CD14-positive monocyte (primary cell): ENCODE measurements around the gene ERFE. TPM values are rescaled to one million over a fixed set of nuclear protein-coding genes. Genes with fewer than 3 reads are reported as not detected.

Source experiments
- DNase-seq, 3 donors: peaks; one replicate each; pipeline ENCODE4 v3.0.0-alpha.2; 2011 to 2022
- H2AFZ ChIP-seq: 2 replicates; pipeline ENCODE4 v1.6.0; 2012; ENCODE audit warnings: mild to moderate bottlenecking, low read depth, low read length, inconsistent platforms; ENCODE audit not compliant: insufficient read depth, poor library complexity, severe bottlenecking
- H3K27ac ChIP-seq, 2 donors: 1 replicate in 1 of 2; 2 replicates in 1 of 2; pipeline ENCODE4 v1.5.1; 2012 to 2013; ENCODE audit warnings: low read length in 2 of 2, control low read depth in 1 of 2, inconsistent platforms in 1 of 2, low read depth in 1 of 2, mild to moderate bottlenecking in 1 of 2
- H3K27me3 ChIP-seq, 2 donors: one replicate each; pipeline versions ENCODE4 v1.6.0 to v1.6.1; 2011 to 2013; ENCODE audit warnings: low read length in 2 of 2; ENCODE audit not compliant: control insufficient read depth in 2 of 2, insufficient read depth in 2 of 2
- H3K36me3 ChIP-seq, 2 donors: replicated peaks in 1 of 2; 1 replicate in 1 of 2; 2 replicates in 1 of 2; pipeline versions ENCODE4 v1.5.1 to v1.6.1; 2012 to 2013; ENCODE audit warnings: low read length in 2 of 2, control low read depth in 1 of 2, inconsistent platforms in 1 of 2, mild to moderate bottlenecking in 1 of 2; ENCODE audit not compliant: insufficient read depth in 2 of 2, control insufficient read depth in 1 of 2
- H3K4me1 ChIP-seq, 2 donors: 1 replicate in 1 of 2; 2 replicates in 1 of 2; pipeline versions ENCODE4 v1.5.1 to v1.6.1; 2012 to 2013; ENCODE audit warnings: low read length in 2 of 2, control low read depth in 1 of 2, inconsistent platforms in 1 of 2, mild to moderate bottlenecking in 1 of 2, moderate library complexity in 1 of 2; ENCODE audit not compliant: insufficient read depth in 2 of 2, control insufficient read depth in 1 of 2
- H3K4me2 ChIP-seq: replicated peaks from 2 replicates; pipeline ENCODE3; 2012; ENCODE audit warnings: low read length, moderate library complexity, mild to moderate bottlenecking; ENCODE audit not compliant: poor library complexity, severe bottlenecking; ENCODE audit errors: extremely low read depth
- H3K4me3 ChIP-seq, 3 experiments: fragments of 200-600 bp in 1 of 3; sonication (generic) in 1 of 3; replicated peaks in 1 of 3; 1 replicate in 2 of 3; 2 replicates in 1 of 3; pipeline ENCODE4 v1.5.1; 2011 to 2013; ENCODE audit warnings: low read length in 3 of 3, mild to moderate bottlenecking in 3 of 3, control low read depth in 2 of 3, low read depth in 2 of 3, inconsistent platforms in 1 of 3, moderate library complexity in 1 of 3
- H3K79me2 ChIP-seq: 2 replicates; pipeline ENCODE4 v1.6.0; 2012; ENCODE audit warnings: mild to moderate bottlenecking, control low read depth, inconsistent platforms, low read length, moderate library complexity; ENCODE audit not compliant: insufficient read depth
- H3K9ac ChIP-seq: 2 replicates; pipeline ENCODE4 v1.6.0; 2017; ENCODE audit warnings: low read length, mild to moderate bottlenecking; ENCODE audit not compliant: insufficient read depth, poor library complexity, severe bottlenecking
- H3K9me3 ChIP-seq, 2 donors: replicated peaks in 1 of 2; 1 replicate in 1 of 2; 2 replicates in 1 of 2; pipeline versions ENCODE4 v1.5.1 to v1.6.1; 2012 to 2013; ENCODE audit warnings: low read length in 2 of 2, control low read depth in 1 of 2; ENCODE audit not compliant: control insufficient read depth in 1 of 2, insufficient read depth in 1 of 2
- H4K20me1 ChIP-seq: 2 replicates; pipeline ENCODE4 v1.6.0; 2012; ENCODE audit warnings: mild to moderate bottlenecking, low read length, control low read depth, moderate library complexity; ENCODE audit not compliant: insufficient read depth
- H3K27ac Mint-ChIP-seq, 7 donors: one replicate each; pipeline ENCODE4 v1.8.0; 2020; ENCODE audit warnings: mild to moderate bottlenecking in 7 of 7, mixed read lengths in 7 of 7, moderate library complexity in 6 of 7, inconsistent platforms in 2 of 7
- H3K27me3 Mint-ChIP-seq, 3 donors: one replicate each; pipeline ENCODE4 v1.8.0; 2021 to 2022; ENCODE audit warnings: low read depth in 3 of 3, mild to moderate bottlenecking in 3 of 3, mixed read lengths in 3 of 3, moderate library complexity in 3 of 3, inconsistent platforms in 1 of 3
- H3K36me3 Mint-ChIP-seq, 2 donors: one replicate each; pipeline ENCODE4 v1.8.0; 2020; ENCODE audit warnings: mixed read lengths in 2 of 2, inconsistent platforms in 1 of 2, mild to moderate bottlenecking in 1 of 2
- H3K4me1 Mint-ChIP-seq: one replicate; pipeline ENCODE4 v1.8.0; 2020; ENCODE audit warnings: mild to moderate bottlenecking, mixed read lengths
- H3K4me3 Mint-ChIP-seq, 2 donors: one replicate each; pipeline ENCODE4 v1.8.0; 2020; ENCODE audit warnings: mild to moderate bottlenecking in 2 of 2, mixed read lengths in 2 of 2, moderate library complexity in 1 of 2
- H3K9me3 Mint-ChIP-seq, 7 donors: one replicate each; pipeline ENCODE4 v1.8.0; 2020 to 2022; ENCODE audit warnings: mixed read lengths in 7 of 7, mild to moderate bottlenecking in 6 of 7, moderate library complexity in 6 of 7, inconsistent platforms in 2 of 7
- CTCF ChIP-seq: fragments of 200-600 bp; IDR thresholded peaks from one replicate; pipeline ENCODE4 v1.8.0; 2022; ENCODE audit warnings: antibody characterized with exemption, mild to moderate bottlenecking
- WGBS: methylation state at CpG from one replicate; pipeline ENCODE4 v1.1.5; 2013; ENCODE audit warnings: missing lambda C conversion rate; ENCODE audit not compliant: insufficient coverage; 5-methylcytosine and 5-hydroxymethylcytosine counted together
- intact Hi-C, 2 donors: fragments of 100-400 bp; cut with micrococcal nuclease; formaldehyde crosslinking; loops; one replicate each; pipeline versions ENCODE4 v1.15.0 to v1.15.1; 2023
- polyA plus RNA-seq, 3 donors: library from polyadenylated mRNA; depleted of rRNA in 1 of 3; unstranded in 2 of 3; stranded (reverse) in 1 of 3; fragments of 300-500 nt in 2 of 3; fragments of >200 nt in 1 of 3; fragmentation: Illumina TruSeq in 2 of 3; gene quantifications; 1 replicate in 2 of 3; 2 replicates in 1 of 3; pipeline ENCODE4 v1.2.3, GENCODE V29; 2012 to 2021

Gene ERFE
- polyA plus RNA-seq, 3 donors: not detected

- no peaks in the 10 kb centered on the region for H3K36me3 ChIP-seq
- peaks cover 5 to 6% of the 10 kb centered on the region in 2 donors for H3K9me3 ChIP-seq
- no peaks in the 10 kb centered on the region for H3K79me2 ChIP-seq
- H3K4me1 ChIP-seq: no peaks in the 10 kb centered on the region
- no peaks in the 10 kb centered on the region for H4K20me1 ChIP-seq
- H3K9ac ChIP-seq: no peak overlapping the region
- Mint-ChIP-seq H3K27ac (peak overlapping the region in 1 of 7 donors; percentile 64), H3K9me3 (peaks cover 8 to 21% (median 16%) of the 10 kb centered on the region in 7 donors), H3K36me3 (no peaks in the 10 kb centered on the region), H3K4me3 (peak overlapping the region in 1 of 2 donors; percentile 7), H3K27me3 (peaks cover 12 to 20% (median 20%) of the 10 kb centered on the region in 3 donors), H3K4me1 (no peaks in the 10 kb centered on the region)
- H3K4me2 ChIP-seq: no peak overlapping the region
- H3K27me3 ChIP-seq: peaks cover 0 to 3% of the 10 kb centered on the region in 2 donors
- H2AFZ ChIP-seq: no peak overlapping the region
- no peak for TF ChIP-seq CTCF
- DNase-seq: no peak
- intact Hi-C loops: no loop called here
- 91% methylated on average over 9 of the region's 11 CpGs for WGBS
- no peak overlapping the region for H3K27ac ChIP-seq
- H3K4me3 ChIP-seq: no peak overlapping the region
These were observed 41.3 kb upstream of the ERFE start for GRCh38 chr2:238117199-238118154.

GRCh38 chr2:238119756-238120462 is 38.9 kb upstream of the ERFE start:
- Histone ChIP-seq H3K27ac (no peak overlapping the region), H3K4me3 (no peak overlapping the region), H3K36me3 (no peaks in the 10 kb centered on the region), H2AFZ (no peak overlapping the region), H3K9ac (no peak overlapping the region), H3K4me1 (no peaks in the 10 kb centered on the region), H3K27me3 (peaks cover 0 to 3% of the 10 kb centered on the region in 2 donors), H3K79me2 (no peaks in the 10 kb centered on the region), H4K20me1 (no peaks in the 10 kb centered on the region), H3K9me3 (no peaks in the 10 kb centered on the region), H3K4me2 (no peak overlapping the region)
- peak overlapping the region in 1 of 7 donors; percentile 35 for H3K27ac Mint-ChIP-seq
- WGBS: 49% methylated on average over 14 of the region's 15 CpGs
- no peaks in the 10 kb centered on the region for H3K36me3 Mint-ChIP-seq
- H3K9me3 Mint-ChIP-seq: peaks cover 0 to 4% (median 1%) of the 10 kb centered on the region in 7 donors
- no peak for DNase-seq
- H3K4me3 Mint-ChIP-seq: no peak overlapping the region
- no peak for TF ChIP-seq CTCF
- H3K27me3 Mint-ChIP-seq: peaks cover 10 to 20% (median 17%) of the 10 kb centered on the region in 3 donors
- no peaks in the 10 kb centered on the region for H3K4me1 Mint-ChIP-seq
- intact Hi-C loops: no loop called here
